ENCODE results near the gene DMXL2.

The DMXL2 gene

DNA sequence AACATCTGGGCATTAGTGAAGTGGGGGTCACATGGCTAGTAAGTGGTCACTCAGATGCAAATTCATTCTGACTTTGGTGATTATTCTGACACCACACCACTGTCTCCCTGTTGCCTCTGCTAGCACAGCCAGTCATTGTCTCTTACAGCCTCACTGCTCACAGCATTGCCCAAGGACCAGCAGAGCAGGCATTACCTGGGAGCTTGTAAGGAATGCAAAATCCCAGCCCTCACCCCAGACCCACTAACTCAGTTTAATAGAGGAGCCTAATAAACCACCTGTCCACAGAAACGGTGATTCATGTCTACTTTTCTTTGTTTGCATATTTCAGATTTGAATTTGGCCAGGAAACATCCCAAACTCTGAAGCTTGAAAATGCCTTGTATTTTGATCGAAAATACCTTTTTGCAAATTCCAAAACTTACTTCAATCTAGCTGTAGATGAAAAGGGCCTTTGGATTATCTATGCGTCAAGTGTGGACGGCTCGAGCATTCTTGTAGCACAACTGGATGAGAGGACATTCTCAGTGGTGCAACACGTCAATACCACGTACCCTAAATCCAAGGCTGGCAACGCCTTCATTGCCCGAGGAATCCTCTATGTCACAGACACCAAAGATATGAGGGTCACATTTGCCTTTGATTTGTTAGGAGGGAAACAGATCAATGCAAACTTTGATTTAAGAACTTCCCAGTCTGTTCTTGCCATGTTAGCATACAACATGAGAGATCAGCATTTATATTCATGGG lies 218.4 kb downstream of the DMXL2 start:
- DNase-seq: no peak

DNA sequence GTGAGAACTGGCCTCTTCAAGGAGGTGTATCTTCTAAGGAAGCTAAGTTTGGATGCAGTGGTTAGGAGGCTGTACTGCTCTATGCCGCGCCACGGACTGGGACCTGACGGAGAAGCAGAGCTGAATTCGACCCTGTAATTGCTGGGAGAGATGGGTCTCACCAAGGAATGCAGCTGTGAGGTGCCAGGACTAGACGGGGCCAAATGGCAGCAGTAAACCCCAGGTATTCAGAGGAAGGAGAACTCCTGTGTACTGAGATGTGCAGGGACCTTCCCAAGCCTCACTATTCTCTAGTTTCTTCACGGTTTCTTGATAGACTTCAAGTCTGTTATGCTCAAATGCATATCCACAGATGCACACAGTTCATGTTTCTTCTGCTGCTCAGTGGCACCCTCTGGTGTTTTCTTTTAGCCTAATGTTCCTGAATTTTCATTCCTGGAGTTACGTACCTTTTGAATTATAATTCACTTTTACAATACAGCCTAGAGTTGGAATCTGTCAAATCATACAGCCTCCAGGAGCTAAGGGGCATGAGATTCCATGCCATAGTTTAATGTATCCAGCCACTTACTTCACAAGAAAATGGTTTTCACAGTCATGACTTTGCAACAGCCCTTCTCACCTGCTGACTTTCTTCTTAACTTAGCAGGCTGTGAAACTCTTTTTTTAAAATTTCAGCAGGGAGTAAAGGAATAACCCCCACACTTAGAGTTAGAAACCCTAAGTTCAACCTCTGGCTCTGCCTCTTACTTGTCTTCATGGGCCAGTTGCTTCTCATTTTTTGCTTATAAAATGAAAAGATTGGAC lies 219.3 kb downstream of the DMXL2 start:
- DNase-seq: no peak

DNA sequence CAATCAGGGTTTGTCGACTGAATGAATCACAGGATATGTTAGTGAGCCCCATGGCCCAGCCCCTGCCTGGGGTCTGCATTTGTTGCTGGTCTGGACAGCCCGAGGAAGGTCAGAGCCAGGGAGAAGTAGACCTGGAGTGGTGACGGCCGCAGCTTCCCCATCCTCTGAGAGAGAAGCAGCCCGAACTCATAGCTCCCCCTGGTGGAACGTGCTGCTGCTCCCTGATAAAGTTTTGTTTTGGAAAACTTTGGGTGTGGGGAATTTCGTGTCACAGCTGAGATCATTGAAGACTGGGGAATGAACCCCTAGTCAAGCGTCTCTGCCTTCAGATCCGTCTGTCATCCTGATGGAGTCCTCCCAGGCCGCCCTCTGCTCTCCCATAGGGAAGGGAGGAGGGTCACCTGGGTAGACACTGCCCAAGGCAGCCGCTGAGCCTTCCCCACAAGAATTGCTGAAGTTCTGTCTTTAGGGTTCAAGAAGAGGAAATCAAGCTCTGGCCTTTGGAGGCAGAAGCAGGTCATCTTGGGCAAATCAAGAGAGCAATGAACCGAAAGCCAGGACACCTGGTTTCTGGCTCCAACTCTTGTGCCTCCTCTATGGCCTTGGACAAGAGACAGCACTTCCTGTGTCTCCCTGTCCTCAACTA lies 220.6 kb downstream of the DMXL2 start:
- DNase-seq: no peak

DNA sequence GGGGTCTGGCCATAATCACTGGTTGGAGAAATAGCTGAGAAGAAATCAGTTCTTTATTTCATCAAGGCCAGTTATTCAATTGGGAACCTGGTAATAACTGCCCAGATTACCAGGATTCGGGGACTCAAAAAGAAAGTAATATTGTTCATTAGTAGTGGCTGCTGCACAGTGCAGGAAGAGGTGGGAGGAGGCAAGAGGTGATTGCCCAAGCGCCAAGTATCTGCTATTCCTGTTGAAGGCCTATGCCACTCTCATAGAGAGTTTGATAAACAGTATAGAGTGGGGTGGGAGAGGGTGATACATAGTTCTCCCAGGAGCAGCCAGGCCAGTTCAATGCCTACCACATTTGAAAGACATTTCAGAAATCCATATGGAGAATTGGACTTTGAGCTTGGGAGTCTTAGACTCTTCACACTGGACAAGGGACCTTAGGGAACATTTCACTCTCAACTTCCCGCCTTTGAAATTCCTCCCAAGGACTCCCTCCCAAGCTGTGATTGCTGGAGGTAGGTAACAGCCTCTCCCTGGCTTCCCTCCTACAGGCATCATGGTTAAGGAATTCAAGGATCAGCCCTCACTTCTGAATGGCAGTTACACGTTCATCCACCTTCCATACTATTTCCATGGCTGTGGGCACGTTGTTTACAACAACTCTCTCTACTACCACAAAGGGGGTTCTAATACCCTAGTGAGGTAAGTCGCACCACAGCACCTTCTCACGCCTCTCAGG lies 221.4 kb downstream of the DMXL2 start:
- no peak for DNase-seq

DNA sequence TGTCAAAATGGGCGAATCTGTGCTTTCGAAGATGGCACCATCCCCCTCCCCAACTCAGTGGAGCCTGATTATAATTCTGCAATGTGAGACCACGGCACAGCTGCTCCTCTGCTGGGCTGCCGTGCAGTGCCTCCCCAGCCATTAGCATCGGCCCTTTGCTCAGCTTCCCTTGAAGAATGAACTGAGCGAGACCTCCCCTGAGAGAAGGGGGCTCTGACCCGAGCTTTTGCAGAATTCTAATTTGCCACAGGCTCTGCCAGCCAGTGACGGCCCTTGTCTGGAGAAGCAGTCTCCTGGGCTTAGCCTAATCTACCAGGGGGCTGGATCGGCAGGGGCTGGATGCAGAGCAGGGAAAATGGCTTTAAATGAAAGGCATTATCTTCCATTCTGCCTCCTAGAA lies 223.9 kb downstream of the DMXL2 start:
- no peak for DNase-seq

Data from NCI-H187 (cell line).